GM18526 (cell line): ENCODE results near the gene GTSF1L.

Experiments used
- POLR2A ChIP-seq: IDR thresholded peaks from 3 replicates; pipeline ENCODE4 v1.6.1; 2011; ENCODE audit not compliant: insufficient read length; ENCODE audit errors: extremely low read depth

GTSF1L gene

DNA sequence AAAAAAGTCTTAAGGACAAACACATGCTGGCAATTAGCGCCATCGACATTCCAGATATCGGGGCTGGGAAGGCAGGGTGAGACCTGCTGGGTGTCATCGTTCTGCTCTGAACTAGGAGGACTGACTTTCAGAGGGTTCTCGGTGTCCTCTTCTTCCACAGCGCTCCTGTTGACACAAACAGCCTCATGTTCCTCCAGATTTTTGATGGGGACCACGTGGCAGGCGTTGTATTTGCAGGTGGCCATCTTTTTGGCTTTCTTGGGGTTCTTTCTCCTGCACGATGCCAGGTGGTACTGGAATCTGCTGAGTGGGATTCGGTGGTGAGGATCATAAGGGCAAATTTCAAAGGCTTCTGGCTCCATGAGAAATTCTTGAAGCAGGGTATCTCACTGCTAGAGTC is 469 bp downstream of the GTSF1L start:
- no peak for TF ChIP-seq POLR2A

DNA sequence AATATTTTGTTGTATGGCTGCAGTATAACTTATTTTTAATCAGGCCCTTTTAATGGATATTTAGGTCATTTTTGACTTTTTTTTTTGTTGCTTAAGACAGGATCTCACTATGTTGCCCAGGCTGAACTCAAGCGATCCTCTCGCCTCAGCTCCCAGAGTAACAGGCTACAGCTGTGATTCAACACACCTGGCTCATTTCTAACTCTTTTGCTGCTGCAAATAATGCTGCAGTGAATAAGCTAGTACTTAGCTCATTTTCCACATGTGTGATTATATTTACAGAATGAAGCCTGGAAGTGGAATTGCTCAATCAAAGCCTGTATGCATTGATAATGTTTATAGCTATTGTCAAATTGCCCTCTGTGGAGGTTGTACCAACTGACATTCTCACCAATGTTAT is 1.1 kb downstream of the GTSF1L start:
- TF ChIP-seq POLR2A: no peak

DNA sequence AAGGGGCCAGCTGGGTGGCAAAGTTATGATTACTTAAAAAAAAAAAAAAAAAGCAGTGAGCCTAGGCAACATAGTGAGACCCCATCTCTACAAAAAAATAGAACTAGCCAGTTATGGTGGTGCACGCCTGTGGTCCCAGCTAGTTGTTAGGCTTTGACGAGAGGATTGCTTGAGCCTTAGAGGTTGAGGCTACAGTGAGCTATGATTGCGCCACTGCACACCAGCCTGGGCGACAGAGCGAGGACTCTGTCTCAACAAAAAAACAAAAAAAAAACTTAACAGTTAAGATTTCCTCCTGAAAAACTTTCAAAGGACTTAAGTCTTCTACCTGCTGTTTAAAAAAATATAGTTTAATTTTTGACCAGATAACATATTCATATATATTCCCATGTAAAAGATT is 2.4 kb downstream of the GTSF1L start:
- TF ChIP-seq POLR2A: no peak

DNA sequence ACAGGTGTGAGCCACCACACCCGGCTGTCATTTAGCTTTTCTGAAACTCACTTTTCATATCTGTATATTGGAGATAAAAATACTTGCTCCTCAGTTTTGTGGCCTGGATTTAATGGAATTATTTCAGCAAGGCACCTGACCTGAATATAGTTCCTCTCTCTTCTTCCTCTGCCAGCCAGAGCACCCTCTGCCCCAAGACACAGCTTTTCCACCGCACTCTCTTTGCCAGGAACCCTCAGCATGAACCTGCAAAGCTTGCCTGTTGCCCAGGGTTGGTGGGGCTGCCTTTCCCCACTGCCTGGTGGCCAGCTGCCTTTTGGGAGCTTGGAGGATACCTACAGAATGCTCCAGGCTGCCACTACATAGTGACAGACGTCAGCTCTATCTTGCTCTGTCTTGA is 3.1 kb downstream of the GTSF1L start:
- TF ChIP-seq POLR2A: no peak

DNA sequence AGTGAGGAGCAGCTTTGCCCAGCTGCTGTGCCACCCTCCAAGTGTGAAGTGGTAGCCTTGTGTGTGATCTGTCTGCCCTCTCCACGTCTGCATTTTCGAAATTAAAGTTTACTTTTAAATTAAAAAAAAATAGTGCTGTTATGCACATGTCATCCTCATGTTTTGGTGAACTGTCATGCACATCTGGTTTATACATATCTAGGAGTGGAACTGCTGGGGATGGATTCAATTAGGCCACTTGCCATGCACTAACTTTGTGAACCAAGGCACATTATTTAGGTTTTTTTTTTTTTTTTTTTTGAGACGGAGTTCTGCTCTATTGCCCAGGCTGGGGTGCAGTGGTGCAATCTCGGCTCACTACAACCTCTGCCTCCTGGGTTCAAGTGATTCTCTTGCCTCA is 3.6 kb downstream of the GTSF1L start:
- TF ChIP-seq POLR2A: no peak

DNA sequence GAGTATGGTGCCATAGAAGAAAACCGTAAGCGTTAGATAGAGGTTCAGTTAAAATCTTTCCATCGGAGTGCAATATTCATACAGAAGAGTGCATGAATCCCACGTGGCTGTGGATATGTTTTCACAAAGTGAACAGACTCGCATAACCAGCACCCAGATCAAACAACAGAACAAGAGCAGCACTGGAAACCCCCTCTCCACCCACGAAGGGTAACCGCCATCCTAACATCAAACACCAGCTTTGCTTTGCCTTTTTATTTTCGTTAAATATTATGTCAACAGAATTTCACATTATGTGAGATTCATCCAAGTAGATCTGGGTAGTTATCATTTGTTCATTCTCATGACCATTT is 4.7 kb downstream of the GTSF1L start:
- TF ChIP-seq POLR2A: no peak

DNA sequence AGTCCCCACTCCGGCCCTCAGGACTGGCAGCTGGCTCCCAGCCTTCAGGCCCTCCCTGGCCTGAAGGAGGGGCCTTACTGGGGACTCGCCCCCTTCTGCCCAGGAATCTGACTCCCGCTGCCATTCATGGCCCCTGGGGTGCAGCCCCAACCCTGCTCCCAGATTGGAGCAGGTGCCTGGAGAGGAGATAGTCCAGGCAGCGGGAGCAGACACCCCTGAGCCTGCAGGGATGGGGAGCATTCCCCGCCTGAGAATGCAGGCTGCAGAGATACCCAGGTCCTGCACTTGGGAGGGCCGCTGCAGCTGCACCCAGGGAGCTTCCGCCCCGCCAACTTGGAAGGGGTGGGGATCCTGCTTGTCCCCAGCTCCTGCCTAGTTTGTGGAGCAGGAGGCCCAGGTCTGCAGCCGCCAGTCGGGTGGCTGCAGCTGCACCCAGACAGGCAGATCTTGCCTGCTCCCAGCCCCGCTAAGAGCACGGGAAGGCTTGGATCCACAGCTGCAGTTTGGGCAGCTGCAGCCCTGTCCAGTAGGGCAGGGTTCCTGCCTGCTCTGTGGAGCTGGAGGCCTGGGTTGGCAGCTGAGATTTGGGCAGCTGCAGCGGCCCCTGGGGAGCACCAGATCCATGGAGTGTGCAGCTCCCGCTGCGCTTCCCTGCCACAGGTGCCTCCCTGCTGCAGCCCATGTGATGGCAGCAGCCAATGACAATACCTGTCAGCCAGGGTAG is 5.2 kb downstream of the GTSF1L start:
- TF ChIP-seq POLR2A: no peak

DNA sequence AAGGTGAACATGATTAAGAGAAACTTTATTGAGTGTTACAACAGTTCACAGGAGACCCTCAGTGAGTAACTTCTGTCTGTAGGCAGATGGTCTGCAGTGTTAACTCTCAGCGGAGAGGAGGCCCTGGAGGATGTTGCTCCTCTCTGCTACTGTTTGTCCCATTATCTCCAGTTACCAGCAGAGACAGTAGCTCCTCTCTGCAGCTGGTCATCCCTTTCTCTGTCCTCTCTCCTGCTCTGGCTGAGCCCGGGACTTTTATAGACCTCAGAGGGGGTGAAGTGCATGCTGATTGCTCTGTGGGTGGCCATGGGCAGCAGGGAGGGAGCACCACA is 5.7 kb downstream of the GTSF1L start:
- no peak for TF ChIP-seq POLR2A

DNA sequence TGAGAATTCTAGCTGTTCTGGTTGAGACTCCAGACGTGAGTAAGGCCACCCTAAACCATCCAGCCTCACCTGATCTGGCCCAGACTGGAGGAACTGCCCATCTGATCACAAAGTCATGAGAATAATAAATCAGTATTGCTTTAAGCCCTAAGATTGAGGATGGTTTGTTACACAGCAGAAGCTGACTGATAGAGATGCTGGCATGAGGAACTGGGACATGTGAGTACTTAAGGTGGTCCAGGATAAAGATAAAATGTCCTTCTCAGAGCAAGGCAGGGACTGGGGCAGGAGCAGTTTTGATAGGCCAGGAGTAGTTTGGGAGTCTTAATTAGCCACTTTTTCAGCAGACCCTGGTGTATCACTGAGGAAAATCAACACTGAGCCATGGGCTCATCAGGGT is 6.8 kb downstream of the GTSF1L start:
- TF ChIP-seq POLR2A: no peak

DNA sequence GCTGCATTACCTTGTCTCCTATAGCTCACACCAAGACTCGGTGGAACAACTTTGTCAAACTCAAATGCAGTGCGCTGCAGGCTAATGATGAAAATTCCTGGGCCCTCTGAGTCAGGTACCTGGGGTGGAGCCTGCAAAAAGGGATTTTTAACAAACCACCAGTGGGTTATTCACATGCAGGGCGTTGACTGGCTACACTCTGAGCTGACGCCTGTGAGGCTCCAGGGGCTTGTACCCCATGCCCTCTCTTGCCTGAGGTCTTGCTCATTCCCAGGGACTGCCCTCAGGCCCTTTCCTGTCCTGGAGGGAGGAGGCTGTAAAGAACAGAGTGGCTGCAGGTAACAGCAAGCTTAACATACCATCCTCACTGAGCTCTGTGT is 9.2 kb downstream of the GTSF1L start:
- no peak for TF ChIP-seq POLR2A

DNA sequence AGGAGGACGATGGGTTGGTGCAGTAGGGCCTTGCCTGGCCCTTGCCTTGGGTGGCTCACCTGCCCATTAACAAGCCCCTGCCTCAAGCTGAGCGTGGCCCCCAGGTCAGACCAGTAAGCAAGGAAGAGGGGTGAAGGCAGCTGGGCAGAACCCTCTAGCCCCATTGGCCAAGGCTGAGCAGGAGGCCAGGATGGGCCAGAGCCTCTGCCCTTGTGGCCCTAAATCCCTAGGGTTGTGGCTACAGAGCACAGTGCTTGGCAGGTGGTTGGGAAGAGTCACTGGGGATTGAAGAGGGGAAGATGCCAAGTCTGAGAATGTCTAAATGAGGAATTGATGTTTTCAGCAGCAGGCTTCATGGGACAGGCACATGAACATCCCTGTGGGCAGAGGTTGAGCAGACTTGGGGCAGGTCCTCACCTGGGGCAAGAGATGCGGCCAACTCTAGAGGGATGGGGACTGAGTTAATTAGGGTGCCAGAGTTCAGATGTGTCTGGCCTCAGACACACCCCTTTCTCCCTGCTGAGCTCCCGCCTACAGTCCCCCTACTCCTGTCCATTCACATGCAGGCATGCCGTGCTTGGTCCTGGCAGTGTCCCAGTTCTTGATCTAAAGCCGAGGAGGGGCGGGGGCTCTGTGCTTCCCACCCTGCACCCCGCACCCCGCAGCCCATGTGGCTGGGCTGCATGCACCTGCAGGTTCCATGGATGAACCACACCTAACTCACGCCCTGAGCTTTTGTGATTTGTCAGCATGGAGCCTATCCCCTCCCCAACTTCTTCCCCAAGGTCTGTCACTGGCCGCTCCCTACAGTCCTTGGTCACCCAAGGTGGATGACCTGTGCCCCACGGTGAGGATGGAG is 9.8 kb downstream of the GTSF1L start:
- no peak for TF ChIP-seq POLR2A

DNA sequence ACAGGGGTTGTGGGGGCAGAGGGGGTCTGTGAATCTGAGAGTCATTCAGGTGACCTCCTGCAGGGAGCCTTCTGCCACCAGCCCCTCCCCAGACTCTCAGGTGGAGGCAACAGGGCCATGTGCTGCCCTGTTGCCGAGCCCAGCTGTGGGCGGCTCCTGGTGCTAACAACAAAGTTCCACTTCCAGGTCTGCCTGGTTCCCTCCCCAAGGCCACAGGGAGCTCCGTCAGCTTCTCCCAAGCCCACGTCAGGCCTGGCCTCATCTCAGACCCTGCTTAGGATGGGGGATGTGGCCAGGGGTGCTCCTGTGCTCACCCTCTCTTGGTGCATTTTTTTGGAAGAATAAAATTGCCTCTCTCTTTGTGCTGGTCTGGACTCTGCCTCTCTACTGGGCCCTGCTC is 10.7 kb downstream of the GTSF1L start:
- TF ChIP-seq POLR2A: no peak

DNA sequence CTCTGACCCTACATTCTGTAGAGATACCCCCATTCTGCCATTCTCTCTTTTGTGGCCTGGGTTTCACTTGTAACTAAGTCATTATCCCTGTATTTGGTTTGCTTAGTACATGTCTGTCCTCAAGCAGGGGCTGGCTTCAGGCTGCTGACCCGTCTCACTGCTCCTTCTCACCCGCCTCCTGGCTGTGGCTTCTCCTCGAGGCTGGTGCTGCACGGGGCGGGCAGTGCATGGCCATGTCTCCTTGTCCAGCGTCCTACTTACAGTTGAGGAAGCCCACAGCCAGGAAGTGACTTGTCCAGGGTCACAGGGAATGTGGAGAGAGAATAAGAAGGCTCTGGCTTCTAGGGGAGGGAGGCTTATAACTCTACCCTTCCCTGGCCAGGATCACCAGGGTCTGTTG is 11.3 kb downstream of the GTSF1L start:
- no peak for TF ChIP-seq POLR2A

DNA sequence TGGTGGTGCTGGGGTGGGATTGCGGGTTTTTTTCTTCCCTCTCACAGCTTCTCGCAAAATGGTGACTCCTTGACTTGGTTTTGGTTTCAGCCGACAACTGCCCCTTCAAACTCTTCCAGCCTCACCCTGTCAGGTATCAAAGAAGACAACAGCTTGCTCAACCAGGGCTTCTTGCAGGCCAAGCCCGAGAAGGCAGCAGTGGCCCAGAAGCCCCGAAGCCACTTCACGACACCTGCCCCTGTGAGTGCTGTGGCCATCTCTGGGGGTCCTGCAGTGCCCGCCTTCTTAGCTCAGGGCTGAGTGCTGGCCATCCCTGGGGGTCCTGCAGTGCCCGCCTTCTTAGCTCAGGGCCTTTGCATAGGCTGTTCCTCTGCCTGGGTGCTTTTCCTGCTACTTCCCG is 11.8 kb downstream of the GTSF1L start:
- no peak for TF ChIP-seq POLR2A

DNA sequence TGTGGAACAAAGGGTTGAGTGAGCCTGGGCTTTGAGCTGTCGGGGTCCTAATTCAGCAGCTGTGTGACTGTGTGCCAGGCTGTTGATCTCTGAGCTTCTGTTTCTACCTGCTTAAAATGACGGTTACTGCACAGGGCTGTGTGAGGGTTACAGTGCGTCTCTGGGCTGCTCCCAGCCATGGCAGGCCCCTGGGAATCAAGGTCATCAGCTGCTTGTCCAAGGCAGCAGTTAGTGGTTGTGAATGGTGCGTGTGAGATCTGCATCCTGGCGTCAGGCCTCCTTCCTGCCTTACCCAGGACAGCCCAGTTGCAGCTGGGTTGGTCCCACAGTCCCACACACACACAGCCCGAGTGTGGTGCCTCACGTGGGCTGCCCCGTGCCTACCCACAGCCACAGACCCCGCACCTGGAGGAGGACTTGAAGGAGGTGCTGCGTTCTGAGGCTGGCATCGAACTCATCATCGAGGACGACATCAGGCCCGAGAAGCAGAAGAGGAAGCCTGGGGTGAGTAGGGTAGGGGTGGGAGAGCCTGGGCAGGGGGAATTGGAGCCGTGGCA is 15.6 kb downstream of the GTSF1L start:
- no peak for TF ChIP-seq POLR2A

DNA sequence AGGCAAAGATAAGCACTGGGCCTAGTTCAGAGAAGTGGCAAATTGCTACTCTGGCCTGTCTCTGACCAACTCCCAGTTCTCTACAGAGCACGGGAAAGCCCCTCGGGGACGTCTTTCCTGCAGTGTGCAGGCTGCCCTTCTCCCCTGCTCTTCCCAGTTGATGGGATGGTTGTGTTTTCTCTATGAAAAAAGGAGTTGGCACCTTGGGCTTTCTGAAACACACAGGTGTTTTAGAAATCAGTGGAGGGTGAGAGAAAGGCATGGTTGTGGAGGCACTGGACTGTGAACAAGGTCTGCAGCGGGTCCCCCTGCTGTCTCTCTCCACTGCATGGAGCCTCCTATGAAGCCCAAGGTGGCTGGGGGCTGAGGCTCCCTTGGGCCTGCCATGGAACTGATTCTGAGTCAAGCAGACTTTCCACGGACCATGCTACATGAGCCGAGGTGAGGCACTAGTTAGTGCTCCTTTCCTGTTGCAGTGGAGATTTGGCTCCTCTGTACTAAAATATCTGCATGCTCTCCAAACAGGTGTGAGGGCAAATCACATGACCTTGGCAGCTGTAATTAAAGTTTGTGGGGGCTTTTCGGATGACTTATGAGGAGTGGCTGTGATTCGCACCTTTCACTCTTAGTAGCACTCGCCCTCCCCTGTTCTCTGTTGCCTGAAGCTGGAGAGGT is 16.3 kb downstream of the GTSF1L start:
- TF ChIP-seq POLR2A: no peak
